Measurements from ENCODE around the gene STRIP1. TPM values are rescaled to one million over a fixed set of nuclear protein-coding genes. Genes with fewer than 3 reads are reported as not detected.

The STRIP1 gene
- total and polyA plus RNA-seq, 4 experiments from 2014 or later: 16.5 to 73.3 (median 51.7) TPM

GRCh38 chr1:109991400-109991925, 43.0 kb upstream of the STRIP1 start:
- Mint-ChIP-seq H3K9me3 (no peaks in the 10 kb centered on the region), H3K4me1 (peaks cover 21 to 35% (median 28%) of the 10 kb centered on the region in 4 donors), H3K27me3 (no peaks in the 10 kb centered on the region), H3K27ac (no peak overlapping the region), H3K4me3 (no peak overlapping the region), H3K36me3 (peaks cover 11 to 17% of the 10 kb centered on the region in 2 donors)
- H3K36me3 ChIP-seq (ENCODE audit: insufficient read depth, low read length): peaks cover 6% of the 10 kb centered on the region
- intact Hi-C loops (cut with micrococcal nuclease): no loop called here
- CTCF ChIA-PET (ENCODE audit: partially characterized antibody): no interaction called here
- no peak overlapping the region for H3K4me3 ChIP-seq (ENCODE audit: low read length in 2 of 2)
- DNase-seq: no peak
- no peaks in the 10 kb centered on the region for H3K27me3 ChIP-seq (ENCODE audit: insufficient read depth, low read length)
- POLR2A ChIA-PET (ENCODE audit: partially characterized antibody): no interaction called here
- no peak overlapping the region for H3K27ac ChIP-seq (ENCODE audit: low read depth, low read length)
- H3K4me1 ChIP-seq (ENCODE audit: insufficient read depth, low read length): peaks cover 13% of the 10 kb centered on the region
- H3K9me3 ChIP-seq (ENCODE audit: control insufficient read depth in 1 of 2, low read length in 2 of 2): no peaks in the 10 kb centered on the region

GRCh38 chr1:109993885-109994284, 40.5 kb upstream of the STRIP1 start:
- CTCF ChIA-PET (ENCODE audit: partially characterized antibody): interaction anchor here (3.4 kb wide), 1 partner anchor 353 kb away, joined by 9 read pairs; no protein-coding TSS in a partner anchor

GRCh38 chr1:109994654-109995053, 39.8 kb upstream of the STRIP1 start:
- no peaks in the 10 kb centered on the region for H3K9me3 Mint-ChIP-seq
- H3K4me3 Mint-ChIP-seq: no peak overlapping the region
- peaks cover 8 to 16% of the 10 kb centered on the region in 2 donors for H3K36me3 Mint-ChIP-seq

More at GRCh38 chr1:109993885-109994284, 40.5 kb upstream of the STRIP1 start:
- peaks cover 7 to 13% (median 12%) of the 10 kb centered on the region in 4 donors for H3K4me1 Mint-ChIP-seq
- no peaks in the 10 kb centered on the region for H3K27me3 ChIP-seq (ENCODE audit: insufficient read depth, low read length)
- H3K27ac Mint-ChIP-seq: peak overlapping the region in 1 of 7 donors; percentile 12
- H3K9me3 Mint-ChIP-seq: no peaks in the 10 kb centered on the region
- peaks cover 6% of the 10 kb centered on the region for H3K36me3 ChIP-seq (ENCODE audit: insufficient read depth, low read length)
- POLR2A ChIA-PET (ENCODE audit: partially characterized antibody): interaction anchor here (2.2 kb wide), 1 partner anchor 9 kb away, joined by 7 read pairs; the partner anchor contains the start of gene AHCYL1
- H3K4me3 ChIP-seq (ENCODE audit: low read length in 2 of 2): no peak overlapping the region
- no peak overlapping the region for H3K4me3 Mint-ChIP-seq
- no peaks in the 10 kb centered on the region for H3K27me3 Mint-ChIP-seq
- peaks cover 8 to 14% of the 10 kb centered on the region in 2 donors for H3K36me3 Mint-ChIP-seq
- H3K27ac ChIP-seq (ENCODE audit: low read depth, low read length): no peak overlapping the region
- intact Hi-C loops (cut with micrococcal nuclease): no loop called here
- DNase-seq: no peak
- no peaks in the 10 kb centered on the region for H3K9me3 ChIP-seq (ENCODE audit: control insufficient read depth in 1 of 2, low read length in 2 of 2)
- H3K4me1 ChIP-seq (ENCODE audit: insufficient read depth, low read length): no peaks in the 10 kb centered on the region

GRCh38 chr1:109995536-109995935, 38.9 kb upstream of the STRIP1 start:
- Mint-ChIP-seq H3K4me1 (peaks cover 7 to 13% (median 10%) of the 10 kb centered on the region in 4 donors), H3K27me3 (no peaks in the 10 kb centered on the region), H3K4me3 (no peak overlapping the region), H3K9me3 (no peaks in the 10 kb centered on the region), H3K36me3 (peaks cover 8 to 16% of the 10 kb centered on the region in 2 donors), H3K27ac (no peak overlapping the region)
- no peaks in the 10 kb centered on the region for H3K4me1 ChIP-seq (ENCODE audit: insufficient read depth, low read length)
- H3K36me3 ChIP-seq (ENCODE audit: insufficient read depth, low read length): no peaks in the 10 kb centered on the region
- CTCF ChIA-PET (ENCODE audit: partially characterized antibody): interaction anchor here (3.4 kb wide), 2 partner anchors 11 to 355 kb away, joined by 9 to 12 read pairs; partner anchors contain the start of gene AHCYL1
- no peak overlapping the region for H3K27ac ChIP-seq (ENCODE audit: low read depth, low read length)
- no peaks in the 10 kb centered on the region for H3K27me3 ChIP-seq (ENCODE audit: insufficient read depth, low read length)
- no peak for DNase-seq
- POLR2A ChIA-PET (ENCODE audit: partially characterized antibody): no interaction called here
- H3K4me3 ChIP-seq (ENCODE audit: low read length in 2 of 2): no peak overlapping the region
- intact Hi-C loops (cut with micrococcal nuclease): no loop called here
- no peaks in the 10 kb centered on the region for H3K9me3 ChIP-seq (ENCODE audit: control insufficient read depth in 1 of 2, low read length in 2 of 2)

More at GRCh38 chr1:109994654-109995053, 39.8 kb upstream of the STRIP1 start:
- CTCF ChIA-PET (ENCODE audit: partially characterized antibody): interaction anchor here (3.4 kb wide), 2 partner anchors 10 to 354 kb away, joined by 9 to 12 read pairs; partner anchors contain the start of gene AHCYL1
- no peaks in the 10 kb centered on the region for H3K4me1 ChIP-seq (ENCODE audit: insufficient read depth, low read length)
- no peaks in the 10 kb centered on the region for H3K27me3 ChIP-seq (ENCODE audit: insufficient read depth, low read length)
- Mint-ChIP-seq H3K27ac (no peak overlapping the region), H3K27me3 (no peaks in the 10 kb centered on the region), H3K4me1 (peaks cover 7 to 13% (median 10%) of the 10 kb centered on the region in 4 donors)
- peaks cover 4% of the 10 kb centered on the region for H3K36me3 ChIP-seq (ENCODE audit: insufficient read depth, low read length)
- H3K27ac ChIP-seq (ENCODE audit: low read depth, low read length): no peak overlapping the region
- no peak for DNase-seq
- POLR2A ChIA-PET (ENCODE audit: partially characterized antibody): interaction anchor here (2.2 kb wide), 1 partner anchor 10 kb away, joined by 7 read pairs; the partner anchor contains the start of gene AHCYL1
- H3K4me3 ChIP-seq (ENCODE audit: low read length in 2 of 2): no peak overlapping the region
- intact Hi-C loops (cut with micrococcal nuclease): no loop called here
- no peaks in the 10 kb centered on the region for H3K9me3 ChIP-seq (ENCODE audit: control insufficient read depth in 1 of 2, low read length in 2 of 2)

GRCh38 chr1:109996476-109996875, 37.9 kb upstream of the STRIP1 start:
- Histone ChIP-seq H3K4me1 (ENCODE audit: insufficient read depth, low read length) (no peaks in the 10 kb centered on the region), H3K27me3 (ENCODE audit: insufficient read depth, low read length) (no peaks in the 10 kb centered on the region), H3K9me3 (ENCODE audit: control insufficient read depth in 1 of 2, low read length in 2 of 2) (no peaks in the 10 kb centered on the region), H3K4me3 (ENCODE audit: low read length in 2 of 2) (no peak overlapping the region), H3K36me3 (ENCODE audit: insufficient read depth, low read length) (no peaks in the 10 kb centered on the region), H3K27ac (ENCODE audit: low read depth, low read length) (no peak overlapping the region)
- intact Hi-C loops (cut with micrococcal nuclease): no loop called here
- no peak overlapping the region for H3K4me3 Mint-ChIP-seq
- no peaks in the 10 kb centered on the region for H3K27me3 Mint-ChIP-seq
- CTCF ChIA-PET (ENCODE audit: partially characterized antibody): interaction anchor here (1.1 to 3.4 kb wide), 3 partner anchors 12 to 356 kb away, joined by 3 to 12 read pairs (median 9); partner anchors contain the start of gene AHCYL1
- POLR2A ChIA-PET (ENCODE audit: partially characterized antibody): interaction anchor here (0.5 kb wide), 1 partner anchor 277 kb away, joined by 3 read pairs; no protein-coding TSS in a partner anchor
- H3K36me3 Mint-ChIP-seq: peaks cover 6 to 13% of the 10 kb centered on the region in 2 donors
- DNase-seq: no peak
- peaks cover 6 to 9% (median 9%) of the 10 kb centered on the region in 4 donors for H3K4me1 Mint-ChIP-seq
- no peak overlapping the region for H3K27ac Mint-ChIP-seq
- no peaks in the 10 kb centered on the region for H3K9me3 Mint-ChIP-seq

- H3K27ac ChIP-seq (ENCODE audit: low read depth, low read length): no peak overlapping the region
- H3K27ac Mint-ChIP-seq: no peak overlapping the region
- no peak overlapping the region for H3K4me3 ChIP-seq (ENCODE audit: low read length in 2 of 2)
- DNase-seq: no peak
- H3K9me3 ChIP-seq (ENCODE audit: control insufficient read depth in 1 of 2, low read length in 2 of 2): no peaks in the 10 kb centered on the region
- H3K9me3 Mint-ChIP-seq: no peaks in the 10 kb centered on the region
- no peak overlapping the region for H3K4me3 Mint-ChIP-seq
- no peaks in the 10 kb centered on the region for H3K36me3 ChIP-seq (ENCODE audit: insufficient read depth, low read length)
- ChIA-PET POLR2A (ENCODE audit: partially characterized antibody) (no interaction called here), CTCF (ENCODE audit: partially characterized antibody) (interaction anchor here (1.1 to 3.4 kb wide), 3 partner anchors 10 to 14 kb away, joined by 3 to 12 read pairs (median 3); partner anchors contain the start of gene AHCYL1)
- no peaks in the 10 kb centered on the region for H3K4me1 ChIP-seq (ENCODE audit: insufficient read depth, low read length)
- H3K36me3 Mint-ChIP-seq: peaks cover 3 to 11% of the 10 kb centered on the region in 2 donors
- H3K27me3 ChIP-seq (ENCODE audit: insufficient read depth, low read length): no peaks in the 10 kb centered on the region
- no peaks in the 10 kb centered on the region for H3K27me3 Mint-ChIP-seq
- intact Hi-C loops (cut with micrococcal nuclease): no loop called here
- peaks cover 4 to 8% (median 6%) of the 10 kb centered on the region in 4 donors for H3K4me1 Mint-ChIP-seq
These were observed 37.1 kb upstream of the STRIP1 start for GRCh38 chr1:109997204-109997866.

- no peaks in the 10 kb centered on the region for H3K9me3 ChIP-seq (ENCODE audit: control insufficient read depth in 1 of 2, low read length in 2 of 2)
- no peak overlapping the region for H3K4me3 ChIP-seq (ENCODE audit: low read length in 2 of 2)
- DNase-seq: no peak
- ChIA-PET POLR2A (ENCODE audit: partially characterized antibody) (no interaction called here), CTCF (ENCODE audit: partially characterized antibody) (interaction anchor here (1.1 to 3.4 kb wide), 4 partner anchors 9 to 32 kb away, joined by 3 to 12 read pairs (median 6); partner anchors contain the start of gene AHCYL1)
- no peak overlapping the region for H3K27ac ChIP-seq (ENCODE audit: low read depth, low read length)
- no peaks in the 10 kb centered on the region for H3K4me1 ChIP-seq (ENCODE audit: insufficient read depth, low read length)
- Mint-ChIP-seq H3K4me3 (no peak overlapping the region), H3K4me1 (peaks cover 4 to 8% (median 6%) of the 10 kb centered on the region in 4 donors), H3K27me3 (no peaks in the 10 kb centered on the region), H3K36me3 (peaks cover 3 to 11% of the 10 kb centered on the region in 2 donors), H3K9me3 (no peaks in the 10 kb centered on the region), H3K27ac (no peak overlapping the region)
- intact Hi-C loops (cut with micrococcal nuclease): no loop called here
- no peaks in the 10 kb centered on the region for H3K36me3 ChIP-seq (ENCODE audit: insufficient read depth, low read length)
- H3K27me3 ChIP-seq (ENCODE audit: insufficient read depth, low read length): no peaks in the 10 kb centered on the region
These were observed 36.6 kb upstream of the STRIP1 start for GRCh38 chr1:109997867-109998229.

Data from CD4-positive, alpha-beta memory T cell (primary cell).